GM23338 (cell line): ENCODE data around the gene PIGU. TPM values are rescaled to one million over a fixed set of nuclear protein-coding genes. Genes with fewer than 3 reads are reported as not detected.

Experiments
- ATAC-seq: fragments of 200-7000 bp; cut with Tn5 transposase; 3 replicates; pipeline ENCODE4 v1.9.1; 2020
- DNase-seq: peaks from one replicate; pipeline ENCODE4 v3.0.0-alpha.2; 2015; ENCODE audit warnings: low spot score
- H2AFZ ChIP-seq: fragments of 200-600 bp; sonication (generic); 2 replicates; pipeline ENCODE4 v1.8.0; 2016; ENCODE audit warnings: antibody characterized with exemption, mild to moderate bottlenecking, moderate library complexity
- H3F3A ChIP-seq: fragments of 200-600 bp; sonication (generic); replicated peaks from 2 replicates; pipeline ENCODE4 v1.8.0; 2017; ENCODE audit warnings: antibody characterized with exemption, mixed run types, low read depth
- H3K27ac ChIP-seq: fragments of 200-600 bp; sonication (generic); 2 replicates; pipeline ENCODE4 v1.6.1; 2016; ENCODE audit warnings: low read depth
- H3K27me3 ChIP-seq: fragments of 200-600 bp; sonication (generic); 2 replicates; pipeline ENCODE4 v1.8.0; 2016; ENCODE audit warnings: mild to moderate bottlenecking, mixed run types, moderate library complexity; ENCODE audit not compliant: insufficient read depth
- H3K36me3 ChIP-seq: fragments of 200-600 bp; sonication (generic); 2 replicates; pipeline ENCODE4 v1.8.0; 2016; ENCODE audit warnings: mild to moderate bottlenecking; ENCODE audit not compliant: insufficient read depth
- H3K4me1 ChIP-seq: fragments of 200-600 bp; sonication (generic); 2 replicates; pipeline ENCODE4 v1.8.0; 2016; ENCODE audit warnings: mild to moderate bottlenecking, moderate library complexity; ENCODE audit not compliant: insufficient read depth
- H3K4me2 ChIP-seq: fragments of 200-600 bp; sonication (generic); 2 replicates; pipeline ENCODE4 v1.7.1; 2017; ENCODE audit warnings: mixed run types
- H3K4me3 ChIP-seq: fragments of 200-600 bp; sonication (generic); 2 replicates; pipeline ENCODE4 v1.6.1; 2016; ENCODE audit warnings: mixed run types
- H3K79me2 ChIP-seq: fragments of 200-600 bp; sonication (generic); replicated peaks from 2 replicates; pipeline ENCODE4 v1.8.0; 2017; ENCODE audit warnings: mild to moderate bottlenecking; ENCODE audit not compliant: insufficient read depth
- H3K9me2 ChIP-seq: fragments of 200-600 bp; sonication (generic); 2 replicates; pipeline ENCODE4 v1.8.0; 2017; ENCODE audit not compliant: insufficient read depth
- H4K20me1 ChIP-seq: fragments of 200-600 bp; sonication (generic); replicated peaks from 2 replicates; pipeline ENCODE4 v1.8.0; 2017; ENCODE audit warnings: mild to moderate bottlenecking; ENCODE audit not compliant: insufficient read depth
- H3K27ac Mint-ChIP-seq: 2 replicates; pipeline ENCODE4 v1.8.0; 2020; ENCODE audit warnings: inconsistent platforms, mild to moderate bottlenecking, moderate library complexity, mixed read lengths
- H3K27me3 Mint-ChIP-seq: 3 replicates; pipeline ENCODE4 v1.8.0; 2022; ENCODE audit warnings: low read depth, mild to moderate bottlenecking, moderate library complexity, mixed read lengths, inconsistent platforms; ENCODE audit not compliant: insufficient read depth, poor library complexity
- H3K36me3 Mint-ChIP-seq: 3 replicates; pipeline ENCODE4 v1.8.0; 2021; ENCODE audit warnings: low read depth, mild to moderate bottlenecking, inconsistent platforms, moderate library complexity, mixed read lengths
- H3K4me1 Mint-ChIP-seq: 3 replicates; pipeline ENCODE4 v1.8.0; 2020; ENCODE audit warnings: mild to moderate bottlenecking, inconsistent platforms, mixed read lengths
- H3K4me3 Mint-ChIP-seq: 3 replicates; pipeline ENCODE4 v1.8.0; 2021; ENCODE audit warnings: moderate library complexity, mild to moderate bottlenecking, inconsistent platforms, mixed read lengths
- H3K9me3 Mint-ChIP-seq: 3 replicates; pipeline ENCODE4 v1.8.0; 2020; ENCODE audit warnings: moderate library complexity, mild to moderate bottlenecking, inconsistent platforms, mixed read lengths
- ETS1 ChIP-seq: IDR thresholded peaks from 2 replicates; pipeline ENCODE4 v1.6.1; 2016; ENCODE audit warnings: antibody characterized with exemption
- EZH2 ChIP-seq: fragments of 200-600 bp; sonication (generic); IDR thresholded peaks from one replicate; pipeline ENCODE4 v1.8.0; 2017; ENCODE audit warnings: antibody characterized with exemption, mild to moderate bottlenecking, low read depth; ENCODE audit not compliant: unreplicated experiment
- JUNB ChIP-seq: IDR thresholded peaks from one replicate; pipeline ENCODE4 v1.6.1; 2016; ENCODE audit warnings: antibody characterized with exemption; ENCODE audit not compliant: unreplicated experiment
- POLR2AphosphoS5 ChIP-seq: IDR thresholded peaks from 2 replicates; pipeline ENCODE4 v1.6.1; 2016; ENCODE audit warnings: antibody characterized with exemption, low read depth
- ZNF114 ChIP-seq: fragments of 250-450 bp; sonication (Bioruptor Pico); IDR thresholded peaks from 2 replicates; pipeline ENCODE4 v1.5.0; 2020; ENCODE audit warnings: mild to moderate bottlenecking, moderate library complexity
- ZNF462 ChIP-seq: fragments of 250-450 bp; sonication (Bioruptor Pico); IDR thresholded peaks from 2 replicates; pipeline ENCODE4 v1.5.0; 2020; ENCODE audit warnings: mild to moderate bottlenecking, moderate library complexity
- polyA plus RNA-seq: library from polyadenylated mRNA; unstranded; fragments of >200 nt; fragmentation: Nextera tagmentation; extraction: Ambion mirVana; gene quantifications from 2 replicates; pipeline ENCODE4 v1.2.1, GENCODE V29; 2016
- total RNA-seq: library from RNA; depleted of rRNA; stranded (reverse); fragments of >200 nt; shearing (Covaris generic); gene quantifications from 2 replicates; pipeline ENCODE4 v1.2.3, GENCODE V29; 2014
- TF ChIP-seq, protein P1 (sequence below): IDR thresholded peaks from one replicate; pipeline ENCODE4 v1.6.1; 2018; ENCODE audit warnings: antibody characterized with exemption; ENCODE audit not compliant: unreplicated experiment

The PIGU gene
- total and polyA plus RNA-seq, 2 experiments from 2014 or later = 24.3 to 28.9 TPM

- TF ChIP-seq JUNB = no peak
- DNase-seq = no peak
- Mint-ChIP-seq H3K4me1 (no peaks in the 10 kb centered on the region), H3K4me3 (no peak overlapping the region), H3K9me3 (no peaks in the 10 kb centered on the region), H3K27me3 (no peaks in the 10 kb centered on the region), H3K27ac (no peak overlapping the region), H3K36me3 (peaks cover 3% of the 10 kb centered on the region; the same call in 1 of the 3 replicates)
- H3K27me3 ChIP-seq = no peaks in the 10 kb centered on the region
- H3K4me1 ChIP-seq = no peaks in the 10 kb centered on the region
- no peak overlapping the region for H2AFZ ChIP-seq
- no peaks in the 10 kb centered on the region for H3K79me2 ChIP-seq
- no peaks in the 10 kb centered on the region for H3K9me2 ChIP-seq
- no peak overlapping the region for H3K4me3 ChIP-seq
- H3K36me3 ChIP-seq = no peaks in the 10 kb centered on the region
- no peaks in the 10 kb centered on the region for H4K20me1 ChIP-seq
- H3K4me2 ChIP-seq = no peak overlapping the region
- ATAC-seq = no peak
- H3K27ac ChIP-seq = no peak overlapping the region
- no peaks in the 10 kb centered on the region for H3F3A ChIP-seq
Measured at GRCh38 chr20:34627458-34627857, 49.4 kb downstream of the PIGU start.

GRCh38 chr20:34626992-34627391 lies 49.9 kb downstream of the PIGU start:
- H3K27ac Mint-ChIP-seq = no peak overlapping the region
- H2AFZ ChIP-seq = no peak overlapping the region
- H3K36me3 ChIP-seq = no peaks in the 10 kb centered on the region
- no peaks in the 10 kb centered on the region for H4K20me1 ChIP-seq
- no peaks in the 10 kb centered on the region for H3F3A ChIP-seq
- no peak overlapping the region for H3K27ac ChIP-seq
- H3K4me3 Mint-ChIP-seq = no peak overlapping the region
- no peaks in the 10 kb centered on the region for H3K9me2 ChIP-seq
- H3K4me2 ChIP-seq = no peak overlapping the region
- H3K4me3 ChIP-seq = no peak overlapping the region
- H3K79me2 ChIP-seq = no peaks in the 10 kb centered on the region
- ATAC-seq (no peak), DNase-seq (no peak)
- H3K4me1 ChIP-seq = no peaks in the 10 kb centered on the region
- peaks cover 2% of the 10 kb centered on the region; the same call in 1 of the 3 replicates for H3K36me3 Mint-ChIP-seq
- no peaks in the 10 kb centered on the region for H3K27me3 Mint-ChIP-seq
- TF ChIP-seq EZH2 (no peak), ZNF114 (CRISPR knock-in tag) (no peak), ETS1 (no peak), POLR2AphosphoS5 (no peak), ZNF462 (CRISPR knock-in tag) (no peak)
- TF ChIP-seq, protein P1, sequence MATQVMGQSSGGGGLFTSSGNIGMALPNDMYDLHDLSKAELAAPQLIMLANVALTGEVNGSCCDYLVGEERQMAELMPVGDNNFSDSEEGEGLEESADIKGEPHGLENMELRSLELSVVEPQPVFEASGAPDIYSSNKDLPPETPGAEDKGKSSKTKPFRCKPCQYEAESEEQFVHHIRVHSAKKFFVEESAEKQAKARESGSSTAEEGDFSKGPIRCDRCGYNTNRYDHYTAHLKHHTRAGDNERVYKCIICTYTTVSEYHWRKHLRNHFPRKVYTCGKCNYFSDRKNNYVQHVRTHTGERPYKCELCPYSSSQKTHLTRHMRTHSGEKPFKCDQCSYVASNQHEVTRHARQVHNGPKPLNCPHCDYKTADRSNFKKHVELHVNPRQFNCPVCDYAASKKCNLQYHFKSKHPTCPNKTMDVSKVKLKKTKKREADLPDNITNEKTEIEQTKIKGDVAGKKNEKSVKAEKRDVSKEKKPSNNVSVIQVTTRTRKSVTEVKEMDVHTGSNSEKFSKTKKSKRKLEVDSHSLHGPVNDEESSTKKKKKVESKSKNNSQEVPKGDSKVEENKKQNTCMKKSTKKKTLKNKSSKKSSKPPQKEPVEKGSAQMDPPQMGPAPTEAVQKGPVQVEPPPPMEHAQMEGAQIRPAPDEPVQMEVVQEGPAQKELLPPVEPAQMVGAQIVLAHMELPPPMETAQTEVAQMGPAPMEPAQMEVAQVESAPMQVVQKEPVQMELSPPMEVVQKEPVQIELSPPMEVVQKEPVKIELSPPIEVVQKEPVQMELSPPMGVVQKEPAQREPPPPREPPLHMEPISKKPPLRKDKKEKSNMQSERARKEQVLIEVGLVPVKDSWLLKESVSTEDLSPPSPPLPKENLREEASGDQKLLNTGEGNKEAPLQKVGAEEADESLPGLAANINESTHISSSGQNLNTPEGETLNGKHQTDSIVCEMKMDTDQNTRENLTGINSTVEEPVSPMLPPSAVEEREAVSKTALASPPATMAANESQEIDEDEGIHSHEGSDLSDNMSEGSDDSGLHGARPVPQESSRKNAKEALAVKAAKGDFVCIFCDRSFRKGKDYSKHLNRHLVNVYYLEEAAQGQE = no peak
- H3K9me3 Mint-ChIP-seq = no peaks in the 10 kb centered on the region
- no peaks in the 10 kb centered on the region for H3K27me3 ChIP-seq
- no peaks in the 10 kb centered on the region for H3K4me1 Mint-ChIP-seq
